HepG2 (cell line): ENCODE data around the gene AHRR.

Source experiments
- ATAD3A ChIP-seq: sonication (generic); formaldehyde crosslinking; IDR thresholded peaks from 2 replicates; pipeline ENCODE4 v1.4.0; 2020; ENCODE audit warnings: missing genetic modification reagents
- CREB3 ChIP-seq: sonication (generic); formaldehyde crosslinking; IDR thresholded peaks from 2 replicates; pipeline ENCODE4 v1.5.0; 2020; ENCODE audit warnings: missing genetic modification reagents
- NFE2L2 ChIP-seq: fragments of 150-350 bp; IDR thresholded peaks from 2 replicates; pipeline ENCODE4 v1.6.1; 2014; ENCODE audit warnings: low read length
- POLR2AphosphoS5 ChIP-seq: IDR thresholded peaks from 2 replicates; pipeline ENCODE4 v1.6.1; 2012; ENCODE audit warnings: low read depth, low read length
- REST ChIP-seq, 2 experiments: IDR thresholded peaks; 2 replicates each; pipeline ENCODE4 v1.6.1; 2011 to 2012; ENCODE audit warnings: low read length in 2 of 2, borderline replicate concordance in 1 of 2, low read depth in 1 of 2, mild to moderate bottlenecking in 1 of 2, moderate library complexity in 1 of 2
- SALL2 ChIP-seq: sonication (generic); formaldehyde crosslinking; IDR thresholded peaks from 2 replicates; pipeline ENCODE4 v1.8.1; 2023; ENCODE audit warnings: mild to moderate bottlenecking, missing genetic modification reagents, inconsistent platforms
- SMARCC2 ChIP-seq: fragments of 450-650 bp; IDR thresholded peaks from 2 replicates; pipeline ENCODE4 v1.6.1; 2017; ENCODE audit warnings: antibody characterized with exemption, mild to moderate bottlenecking
- TAF15 ChIP-seq: fragments of 200-400 bp; formaldehyde crosslinking; IDR thresholded peaks from one replicate; pipeline ENCODE4 v1.6.1; 2018; ENCODE audit warnings: mild to moderate bottlenecking, low read depth, low read length; ENCODE audit not compliant: poor library complexity, severe bottlenecking
- UBTF ChIP-seq: sonication (generic); formaldehyde crosslinking; IDR thresholded peaks from 2 replicates; pipeline ENCODE4 v1.4.0; 2020; ENCODE audit warnings: mild to moderate bottlenecking, missing genetic modification reagents
- ZNF121 ChIP-seq: sonication (generic); formaldehyde crosslinking; IDR thresholded peaks from 2 replicates; pipeline ENCODE4 v1.5.0; 2020; ENCODE audit warnings: mild to moderate bottlenecking, missing genetic modification reagents
- ZNF274 ChIP-seq: sonication (generic); formaldehyde crosslinking; IDR thresholded peaks from 2 replicates; pipeline ENCODE4 v1.5.1; 2020; ENCODE audit warnings: mild to moderate bottlenecking, missing genetic modification reagents
- TF ChIP-seq, protein P1 (sequence below): sonication (generic); formaldehyde crosslinking; IDR thresholded peaks from 2 replicates; pipeline ENCODE4 v1.5.0; 2020; ENCODE audit warnings: mild to moderate bottlenecking, missing genetic modification reagents, moderate library complexity

DNA sequence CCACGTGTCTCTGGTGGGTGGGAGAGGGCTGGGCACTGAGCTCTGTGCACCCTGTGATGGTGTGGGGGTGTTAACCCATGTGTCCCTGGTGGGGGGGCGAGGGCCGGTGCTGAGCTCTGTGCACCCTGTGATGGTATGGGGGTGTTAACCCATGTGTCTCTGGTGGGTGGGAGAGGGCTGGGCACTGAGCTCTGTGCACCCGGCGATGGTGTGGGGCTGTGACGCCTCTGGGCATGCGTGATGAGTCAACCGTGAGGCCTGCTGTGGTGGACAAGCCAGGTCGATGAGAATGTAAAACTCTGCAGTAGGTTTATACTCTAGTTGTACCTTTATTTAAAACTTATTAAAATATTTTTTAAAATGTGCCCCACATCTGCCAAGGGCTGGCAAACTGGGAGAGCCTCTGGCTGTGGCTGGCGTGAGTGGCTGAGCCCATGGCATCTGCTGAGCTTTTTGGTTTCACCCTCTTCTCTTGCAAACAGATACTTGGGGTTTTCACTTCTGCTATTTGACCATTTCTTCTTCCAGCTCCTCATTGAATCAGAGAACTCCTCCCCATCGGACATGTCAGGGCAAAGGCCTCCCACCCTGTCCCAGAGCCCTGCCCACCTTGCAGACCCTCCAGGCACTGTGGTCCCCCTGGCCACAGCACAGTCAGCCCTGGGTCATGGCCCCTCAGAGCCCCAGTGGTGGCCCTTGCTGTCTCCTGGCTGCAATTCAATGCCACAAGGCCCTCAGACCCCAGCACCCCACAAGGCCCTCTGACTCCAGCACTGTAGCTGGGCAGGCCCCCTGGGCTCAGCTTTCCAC, 103.0 kb downstream of the AHRR start:
- no peak for TF ChIP-seq SALL2 (CRISPR knock-in tag)
- TF ChIP-seq, protein P1, sequence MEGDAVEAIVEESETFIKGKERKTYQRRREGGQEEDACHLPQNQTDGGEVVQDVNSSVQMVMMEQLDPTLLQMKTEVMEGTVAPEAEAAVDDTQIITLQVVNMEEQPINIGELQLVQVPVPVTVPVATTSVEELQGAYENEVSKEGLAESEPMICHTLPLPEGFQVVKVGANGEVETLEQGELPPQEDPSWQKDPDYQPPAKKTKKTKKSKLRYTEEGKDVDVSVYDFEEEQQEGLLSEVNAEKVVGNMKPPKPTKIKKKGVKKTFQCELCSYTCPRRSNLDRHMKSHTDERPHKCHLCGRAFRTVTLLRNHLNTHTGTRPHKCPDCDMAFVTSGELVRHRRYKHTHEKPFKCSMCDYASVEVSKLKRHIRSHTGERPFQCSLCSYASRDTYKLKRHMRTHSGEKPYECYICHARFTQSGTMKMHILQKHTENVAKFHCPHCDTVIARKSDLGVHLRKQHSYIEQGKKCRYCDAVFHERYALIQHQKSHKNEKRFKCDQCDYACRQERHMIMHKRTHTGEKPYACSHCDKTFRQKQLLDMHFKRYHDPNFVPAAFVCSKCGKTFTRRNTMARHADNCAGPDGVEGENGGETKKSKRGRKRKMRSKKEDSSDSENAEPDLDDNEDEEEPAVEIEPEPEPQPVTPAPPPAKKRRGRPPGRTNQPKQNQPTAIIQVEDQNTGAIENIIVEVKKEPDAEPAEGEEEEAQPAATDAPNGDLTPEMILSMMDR (CRISPR knock-in tag): no peak
- no peak for TF ChIP-seq CREB3 (CRISPR knock-in tag)
- no peak for TF ChIP-seq TAF15
- no peak for TF ChIP-seq POLR2AphosphoS5
- no peak for TF ChIP-seq UBTF (CRISPR knock-in tag)
- TF ChIP-seq ZNF121: no peak
- TF ChIP-seq NFE2L2: no peak
- TF ChIP-seq SMARCC2: no peak
- no peak for TF ChIP-seq ATAD3A (CRISPR knock-in tag)
- no peak for TF ChIP-seq ZNF274
- no peak for TF ChIP-seq REST (IDR thresholded peaks at IDR 0.05; ENCODE audit: borderline replicate concordance in 1 of 2, low read depth in 1 of 2, low read length in 2 of 2)
